Neural cell (in vitro differentiated cells): ENCODE measurements around the gene LYPD1. TPM values are rescaled to one million over a fixed set of nuclear protein-coding genes. Genes with fewer than 3 reads are reported as not detected.

Experiments used
- H2AFZ ChIP-seq: fragments of 200-600, 300-800 bp; sonication (generic), shearing (Covaris generic); 2 replicates; pipeline ENCODE4 v1.6.0; 2014; ENCODE audit warnings: low read depth, mild to moderate bottlenecking, antibody characterized with exemption, low read length, moderate library complexity
- H3F3A ChIP-seq: fragments of 200-600 bp; shearing (Covaris generic); 2 replicates; pipeline ENCODE4 v1.6.1; 2016; ENCODE audit warnings: mild to moderate bottlenecking, moderate library complexity, mixed read lengths, antibody characterized with exemption, low read length; ENCODE audit not compliant: insufficient read depth, poor library complexity, severe bottlenecking
- H3K27ac ChIP-seq: fragments of 200-600, 300-800 bp; sonication (generic), shearing (Covaris generic); 2 replicates; pipeline ENCODE4 v1.5.1; 2014; ENCODE audit warnings: mild to moderate bottlenecking, low read length, moderate library complexity
- H3K27me3 ChIP-seq: fragments of 300-800, 200-600 bp; sonication (generic), shearing (Covaris generic); 2 replicates; pipeline ENCODE4 v1.6.0; 2014; ENCODE audit warnings: mild to moderate bottlenecking, low read depth, low read length, moderate library complexity; ENCODE audit not compliant: insufficient read depth
- H3K36me3 ChIP-seq: fragments of 300-800, 200-600 bp; sonication (generic), shearing (Covaris generic); 2 replicates; pipeline ENCODE4 v1.5.1; 2014; ENCODE audit warnings: mild to moderate bottlenecking, antibody characterized with exemption, low read length, moderate library complexity; ENCODE audit not compliant: insufficient read depth
- H3K4me2 ChIP-seq: fragments of 300-800, 200-600 bp; sonication (generic), shearing (Covaris generic); 2 replicates; pipeline ENCODE4 v1.6.0; 2014; ENCODE audit warnings: mild to moderate bottlenecking, low read length
- H3K4me3 ChIP-seq: fragments of 300-800, 200-600 bp; sonication (generic), shearing (Covaris generic); 2 replicates; pipeline ENCODE4 v1.5.1; 2014; ENCODE audit warnings: mild to moderate bottlenecking, low read length, moderate library complexity
- H3K79me2 ChIP-seq: fragments of 200-600 bp; shearing (Covaris generic); replicated peaks from 2 replicates; pipeline ENCODE4 v1.6.0; 2014; ENCODE audit warnings: mild to moderate bottlenecking, low read length, moderate library complexity; ENCODE audit not compliant: insufficient read depth
- H3K9ac ChIP-seq: fragments of 300-800, 200-600 bp; sonication (generic), shearing (Covaris generic); 2 replicates; pipeline ENCODE4 v1.6.1; 2016; ENCODE audit warnings: mild to moderate bottlenecking, low read length, mixed read lengths
- H3K9me2 ChIP-seq: fragments of 200-600 bp; shearing (Covaris generic); 2 replicates; pipeline ENCODE4 v1.6.1; 2016; ENCODE audit warnings: mild to moderate bottlenecking, low read length, mixed read lengths; ENCODE audit not compliant: insufficient read depth
- H3K9me3 ChIP-seq: fragments of 200-600, 300-800 bp; sonication (generic), shearing (Covaris generic); 2 replicates; pipeline ENCODE4 v1.6.1; 2016; ENCODE audit warnings: mild to moderate bottlenecking, mixed run types, low read length, moderate library complexity, mixed read lengths
- H4K20me1 ChIP-seq: fragments of 200-600 bp; shearing (Covaris generic); 2 replicates; pipeline ENCODE4 v1.6.1; 2016; ENCODE audit warnings: mild to moderate bottlenecking, mixed run types; ENCODE audit not compliant: insufficient read depth
- CTCF ChIP-seq: fragments of 450-650 bp; IDR thresholded peaks from 2 replicates; pipeline ENCODE4 v1.5.1; 2014; ENCODE audit warnings: antibody characterized with exemption, mild to moderate bottlenecking, moderate library complexity; ENCODE audit not compliant: poor library complexity, severe bottlenecking
- EP300 ChIP-seq: fragments of 450-650 bp; conservative IDR thresholded peaks from 2 replicates; pipeline ENCODE4 v1.6.1; 2014; ENCODE audit warnings: antibody characterized with exemption, mild to moderate bottlenecking, moderate library complexity; ENCODE audit not compliant: poor library complexity, severe bottlenecking
- EZH2 ChIP-seq: fragments of 200-600, 300-800 bp; shearing (Covaris generic), sonication (generic); IDR thresholded peaks from 2 replicates; pipeline ENCODE4 v1.6.1; 2014; ENCODE audit warnings: antibody characterized with exemption, low read length, borderline replicate concordance, mild to moderate bottlenecking; ENCODE audit not compliant: insufficient read depth, poor library complexity, severe bottlenecking
- MXI1 ChIP-seq: fragments of 450-650 bp; conservative IDR thresholded peaks from 2 replicates; pipeline ENCODE4 v1.6.1; 2014; ENCODE audit warnings: antibody characterized with exemption, mild to moderate bottlenecking; ENCODE audit not compliant: poor library complexity, severe bottlenecking
- POLR2AphosphoS5 ChIP-seq: IDR thresholded peaks from 2 replicates; pipeline ENCODE4 v1.6.1; 2012
- RAD21 ChIP-seq: fragments of 450-650 bp; conservative IDR thresholded peaks from 2 replicates; pipeline ENCODE4 v1.6.1; 2014; ENCODE audit warnings: antibody characterized with exemption, mild to moderate bottlenecking, moderate library complexity
- SMC3 ChIP-seq: fragments of 450-650 bp; conservative IDR thresholded peaks from 2 replicates; pipeline ENCODE4 v1.6.1; 2014; ENCODE audit warnings: antibody characterized with exemption, mild to moderate bottlenecking, moderate library complexity; ENCODE audit not compliant: poor library complexity
- TAF1 ChIP-seq: IDR thresholded peaks from 2 replicates; pipeline ENCODE4 v1.6.1; 2012; ENCODE audit warnings: low read depth
- polyA plus RNA-seq: library from polyadenylated mRNA; depleted of rRNA; stranded (reverse); fragments of >200 nt; gene quantifications from 2 replicates; pipeline ENCODE4 v1.2.3, GENCODE V29; 2014
- TF ChIP-seq, protein P1 (sequence below): IDR thresholded peaks from 2 replicates; pipeline ENCODE4 v1.6.1; 2012; ENCODE audit warnings: borderline replicate concordance

LYPD1 gene
- polyA plus RNA-seq, 1 donor from 2014 or later, result 78.2 TPM

GRCh38 chr2:132665401-132666140 lies 4.4 kb downstream of the LYPD1 start:
- Histone ChIP-seq H3K79me2 (peaks cover 11% of the 10 kb centered on the region), H3K4me2 (no peak overlapping the region), H3K27me3 (no peaks in the 10 kb centered on the region), H3K9me3 (no peaks in the 10 kb centered on the region), H3F3A (peaks cover 4% of the 10 kb centered on the region), H3K27ac (no peak overlapping the region), H4K20me1 (no peaks in the 10 kb centered on the region), H3K4me3 (peak overlapping the region; percentile 92), H3K36me3 (no peaks in the 10 kb centered on the region), H3K9me2 (no peaks in the 10 kb centered on the region), H2AFZ (no peak overlapping the region), H3K9ac (no peak overlapping the region)
- TF ChIP-seq POLR2AphosphoS5, result no peak
- TF ChIP-seq SMC3, result no peak
- no peak for TF ChIP-seq RAD21
- TF ChIP-seq, protein P1, sequence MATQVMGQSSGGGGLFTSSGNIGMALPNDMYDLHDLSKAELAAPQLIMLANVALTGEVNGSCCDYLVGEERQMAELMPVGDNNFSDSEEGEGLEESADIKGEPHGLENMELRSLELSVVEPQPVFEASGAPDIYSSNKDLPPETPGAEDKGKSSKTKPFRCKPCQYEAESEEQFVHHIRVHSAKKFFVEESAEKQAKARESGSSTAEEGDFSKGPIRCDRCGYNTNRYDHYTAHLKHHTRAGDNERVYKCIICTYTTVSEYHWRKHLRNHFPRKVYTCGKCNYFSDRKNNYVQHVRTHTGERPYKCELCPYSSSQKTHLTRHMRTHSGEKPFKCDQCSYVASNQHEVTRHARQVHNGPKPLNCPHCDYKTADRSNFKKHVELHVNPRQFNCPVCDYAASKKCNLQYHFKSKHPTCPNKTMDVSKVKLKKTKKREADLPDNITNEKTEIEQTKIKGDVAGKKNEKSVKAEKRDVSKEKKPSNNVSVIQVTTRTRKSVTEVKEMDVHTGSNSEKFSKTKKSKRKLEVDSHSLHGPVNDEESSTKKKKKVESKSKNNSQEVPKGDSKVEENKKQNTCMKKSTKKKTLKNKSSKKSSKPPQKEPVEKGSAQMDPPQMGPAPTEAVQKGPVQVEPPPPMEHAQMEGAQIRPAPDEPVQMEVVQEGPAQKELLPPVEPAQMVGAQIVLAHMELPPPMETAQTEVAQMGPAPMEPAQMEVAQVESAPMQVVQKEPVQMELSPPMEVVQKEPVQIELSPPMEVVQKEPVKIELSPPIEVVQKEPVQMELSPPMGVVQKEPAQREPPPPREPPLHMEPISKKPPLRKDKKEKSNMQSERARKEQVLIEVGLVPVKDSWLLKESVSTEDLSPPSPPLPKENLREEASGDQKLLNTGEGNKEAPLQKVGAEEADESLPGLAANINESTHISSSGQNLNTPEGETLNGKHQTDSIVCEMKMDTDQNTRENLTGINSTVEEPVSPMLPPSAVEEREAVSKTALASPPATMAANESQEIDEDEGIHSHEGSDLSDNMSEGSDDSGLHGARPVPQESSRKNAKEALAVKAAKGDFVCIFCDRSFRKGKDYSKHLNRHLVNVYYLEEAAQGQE, result no peak
- no peak for TF ChIP-seq CTCF
- no peak for TF ChIP-seq MXI1
- TF ChIP-seq EP300, result no peak
- TF ChIP-seq EZH2, result no peak

DNA sequence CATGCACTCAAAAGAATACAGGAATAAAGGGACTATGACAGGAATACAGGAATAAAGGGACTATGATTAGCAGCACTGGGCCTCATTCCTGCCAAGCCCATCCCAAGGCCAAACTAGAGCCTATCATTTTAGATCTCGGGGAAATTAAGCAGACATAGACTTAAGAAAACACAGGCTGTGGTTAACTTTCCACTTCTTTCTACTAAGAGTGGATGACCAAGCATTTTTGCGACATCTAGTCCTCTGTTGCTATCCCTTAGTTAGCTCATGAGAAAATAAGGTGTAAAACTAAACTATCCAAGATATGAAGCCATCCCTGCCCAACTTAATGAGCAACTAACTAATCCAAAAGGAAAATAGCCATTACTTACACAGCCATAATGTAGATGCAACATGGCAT lies 5.9 kb downstream of the LYPD1 start:
- H3K27ac ChIP-seq, result no peak overlapping the region
- no peaks in the 10 kb centered on the region for H3K27me3 ChIP-seq
- H3K9me2 ChIP-seq, result no peaks in the 10 kb centered on the region
- H3K9ac ChIP-seq, result no peak overlapping the region
- TF ChIP-seq CTCF (no peak), TAF1 (no peak), EP300 (no peak), SMC3 (no peak), MXI1 (no peak), EZH2 (no peak), RAD21 (no peak), POLR2AphosphoS5 (no peak)
- TF ChIP-seq, protein P1, result no peak
- peaks cover 4% of the 10 kb centered on the region for H3F3A ChIP-seq
- no peaks in the 10 kb centered on the region for H3K36me3 ChIP-seq
- no peak overlapping the region for H2AFZ ChIP-seq
- no peaks in the 10 kb centered on the region for H4K20me1 ChIP-seq
- peak overlapping the region; percentile 19 for H3K4me3 ChIP-seq
- peaks cover 11% of the 10 kb centered on the region for H3K79me2 ChIP-seq
- no peaks in the 10 kb centered on the region for H3K9me3 ChIP-seq
- no peak overlapping the region for H3K4me2 ChIP-seq
